Thymus (tissue), 11 donors: ENCODE data around the gene ZP1. TPM values are rescaled to one million over a fixed set of nuclear protein-coding genes. Genes with fewer than 3 reads are reported as not detected.

ENCODE experiments used
- DNase-seq, 9 donors: peaks; one replicate each; pipeline ENCODE4 v3.0.0-alpha.2; 2013; ENCODE audit warnings: low spot score in 9 of 9, low read depth in 6 of 9, missing footprints in 1 of 9
- H3K27ac ChIP-seq, 2 donors: one replicate each; pipeline ENCODE4 v1.5.1; 2013; ENCODE audit warnings: control low read depth in 1 of 2, low read depth in 1 of 2, low read length in 1 of 2, mild to moderate bottlenecking in 1 of 2, moderate library complexity in 1 of 2
- H3K27me3 ChIP-seq, 2 donors: one replicate each; pipeline ENCODE4 v1.5.1; 2013; ENCODE audit warnings: low read length in 1 of 2; ENCODE audit not compliant: control insufficient read depth in 2 of 2, insufficient read depth in 1 of 2
- H3K36me3 ChIP-seq, 2 donors: one replicate each; pipeline ENCODE4 v1.5.1; 2013; ENCODE audit warnings: low read length in 1 of 2, mild to moderate bottlenecking in 1 of 2, moderate library complexity in 1 of 2; ENCODE audit not compliant: control insufficient read depth in 2 of 2, insufficient read depth in 2 of 2
- H3K4me1 ChIP-seq, 2 donors: one replicate each; pipeline ENCODE4 v1.5.1; 2013; ENCODE audit warnings: low read length in 2 of 2; ENCODE audit not compliant: control insufficient read depth in 2 of 2, insufficient read depth in 2 of 2
- H3K4me3 ChIP-seq, 2 donors: one replicate each; pipeline ENCODE4 v1.5.1; 2013; ENCODE audit warnings: low read length in 2 of 2, control low read depth in 1 of 2, mild to moderate bottlenecking in 1 of 2
- H3K9me3 ChIP-seq, 2 donors: one replicate each; pipeline ENCODE4 v1.5.1; 2013; ENCODE audit warnings: low read length in 1 of 2, mild to moderate bottlenecking in 1 of 2; ENCODE audit not compliant: control insufficient read depth in 2 of 2, insufficient read depth in 1 of 2
- WGBS: extraction: QIAGEN DNeasy Blood & Tissue Kit; methylation state at CpG from one replicate; pipeline ENCODE4 v1.1.7; 2013; 5-methylcytosine and 5-hydroxymethylcytosine counted together
- polyA plus RNA-seq: library from polyadenylated mRNA; stranded (reverse); fragments of 200-250 nt; gene quantifications from one replicate; pipeline ENCODE4 v1.2.3, GENCODE V29; 2013
- total RNA-seq: library from RNA; stranded (reverse); fragments of 120-200 nt; gene quantifications from one replicate; pipeline ENCODE4 v1.2.4, GENCODE V29; 2013
- donor health status: healthy.

The ZP1 gene
- total and polyA plus RNA-seq, 2 donors = 1.5 to 1.6 TPM

- H3K27ac ChIP-seq = no peak overlapping the region
These were observed 9.7 kb upstream of the ZP1 start for GRCh38 chr11:60857378-60858232.

GRCh38 chr11:60858236-60858635, 9.1 kb upstream of the ZP1 start:
- H3K36me3 ChIP-seq = peaks cover 3 to 6% of the 10 kb centered on the region in 2 donors
- H3K27ac ChIP-seq = peak overlapping the region in 1 of 2 donors; percentile 2
- peaks cover 0 to 2% of the 10 kb centered on the region in 2 donors for H3K27me3 ChIP-seq
- H3K4me3 ChIP-seq = no peak overlapping the region
- H3K4me1 ChIP-seq = peaks cover 54 to 81% of the 10 kb centered on the region in 2 donors
- no peaks in the 10 kb centered on the region for H3K9me3 ChIP-seq
- DNase-seq = no peak
- WGBS = 87% methylated on average over 8 of the region's 8 CpGs

More at GRCh38 chr11:60857378-60858232, 9.7 kb upstream of the ZP1 start:
- no peaks in the 10 kb centered on the region for H3K9me3 ChIP-seq
- WGBS = 58% methylated on average over 5 of the region's 5 CpGs
- peaks cover 9 to 10% of the 10 kb centered on the region in 2 donors for H3K36me3 ChIP-seq
- peaks cover 54 to 84% of the 10 kb centered on the region in 2 donors for H3K4me1 ChIP-seq
- H3K4me3 ChIP-seq = no peak overlapping the region
- no peak for DNase-seq
- peaks cover 0 to 2% of the 10 kb centered on the region in 2 donors for H3K27me3 ChIP-seq

- Histone ChIP-seq H3K36me3 (no peaks in the 10 kb centered on the region), H3K9me3 (no peaks in the 10 kb centered on the region), H3K27ac (peak overlapping the region; percentile 31 to 39), H3K27me3 (peaks cover 0 to 2% of the 10 kb centered on the region in 2 donors), H3K4me3 (no peak overlapping the region), H3K4me1 (peaks cover 50 to 74% of the 10 kb centered on the region in 2 donors)
- peak in 1 of 9 donors; percentile 63 for DNase-seq
- WGBS = 53% methylated on average over 4 of the region's 4 CpGs
These were observed 8.4 kb upstream of the ZP1 start for GRCh38 chr11:60858731-60859464.

GRCh38 chr11:60859616-60860250, 7.6 kb upstream of the ZP1 start:
- peaks cover 0 to 2% of the 10 kb centered on the region in 2 donors for H3K27me3 ChIP-seq
- peak in 1 of 9 donors; percentile 59 for DNase-seq
- 85% methylated on average over 15 of the region's 15 CpGs for WGBS
- no peaks in the 10 kb centered on the region for H3K9me3 ChIP-seq
- peaks cover 42 to 74% of the 10 kb centered on the region in 2 donors for H3K4me1 ChIP-seq
- H3K27ac ChIP-seq = peak overlapping the region in 1 of 2 donors; percentile 84
- no peaks in the 10 kb centered on the region for H3K36me3 ChIP-seq
- H3K4me3 ChIP-seq = no peak overlapping the region

GRCh38 chr11:60860943-60861342, 6.4 kb upstream of the ZP1 start:
- DNase-seq = peak in 1 of 9 donors; percentile 65
- Histone ChIP-seq H3K36me3 (no peaks in the 10 kb centered on the region), H3K9me3 (no peaks in the 10 kb centered on the region), H3K4me1 (peaks cover 40 to 69% of the 10 kb centered on the region in 2 donors), H3K27ac (peak overlapping the region in 1 of 2 donors; percentile 27), H3K4me3 (no peak overlapping the region), H3K27me3 (no peaks in the 10 kb centered on the region)
- 25% methylated on average over 7 of the region's 7 CpGs for WGBS

GRCh38 chr11:60862171-60862570, 5.2 kb upstream of the ZP1 start:
- 99% methylated on average over 9 of the region's 9 CpGs for WGBS
- DNase-seq = no peak
- Histone ChIP-seq H3K9me3 (no peaks in the 10 kb centered on the region), H3K4me3 (no peak overlapping the region), H3K36me3 (no peaks in the 10 kb centered on the region), H3K27me3 (no peaks in the 10 kb centered on the region), H3K4me1 (peaks cover 41 to 66% of the 10 kb centered on the region in 2 donors), H3K27ac (no peak overlapping the region)

GRCh38 chr11:60863550-60864521, 3.5 kb upstream of the ZP1 start:
- Histone ChIP-seq H3K27ac (no peak overlapping the region), H3K4me1 (peaks cover 38 to 66% of the 10 kb centered on the region in 2 donors), H3K36me3 (no peaks in the 10 kb centered on the region), H3K9me3 (peaks cover 0 to 3% of the 10 kb centered on the region in 2 donors), H3K4me3 (no peak overlapping the region), H3K27me3 (no peaks in the 10 kb centered on the region)
- 95% methylated on average over 16 of the region's 16 CpGs for WGBS
- DNase-seq = no peak

- Histone ChIP-seq H3K4me3 (no peak overlapping the region), H3K27ac (peak overlapping the region in 1 of 2 donors; percentile 26), H3K27me3 (no peaks in the 10 kb centered on the region), H3K36me3 (no peaks in the 10 kb centered on the region), H3K9me3 (peaks cover 0 to 6% of the 10 kb centered on the region in 2 donors), H3K4me1 (peaks cover 36 to 65% of the 10 kb centered on the region in 2 donors)
- peak in 1 of 9 donors; percentile 62 for DNase-seq
- WGBS = 65% methylated on average over 7 of the region's 7 CpGs
These were observed 2.4 kb upstream of the ZP1 start for GRCh38 chr11:60864856-60865513.
